ENCODE results near the gene VPS52.
A peak's percentile ranks its signal among the peaks of the same experiment; 100 is the strongest.

The VPS52 gene

DNA sequence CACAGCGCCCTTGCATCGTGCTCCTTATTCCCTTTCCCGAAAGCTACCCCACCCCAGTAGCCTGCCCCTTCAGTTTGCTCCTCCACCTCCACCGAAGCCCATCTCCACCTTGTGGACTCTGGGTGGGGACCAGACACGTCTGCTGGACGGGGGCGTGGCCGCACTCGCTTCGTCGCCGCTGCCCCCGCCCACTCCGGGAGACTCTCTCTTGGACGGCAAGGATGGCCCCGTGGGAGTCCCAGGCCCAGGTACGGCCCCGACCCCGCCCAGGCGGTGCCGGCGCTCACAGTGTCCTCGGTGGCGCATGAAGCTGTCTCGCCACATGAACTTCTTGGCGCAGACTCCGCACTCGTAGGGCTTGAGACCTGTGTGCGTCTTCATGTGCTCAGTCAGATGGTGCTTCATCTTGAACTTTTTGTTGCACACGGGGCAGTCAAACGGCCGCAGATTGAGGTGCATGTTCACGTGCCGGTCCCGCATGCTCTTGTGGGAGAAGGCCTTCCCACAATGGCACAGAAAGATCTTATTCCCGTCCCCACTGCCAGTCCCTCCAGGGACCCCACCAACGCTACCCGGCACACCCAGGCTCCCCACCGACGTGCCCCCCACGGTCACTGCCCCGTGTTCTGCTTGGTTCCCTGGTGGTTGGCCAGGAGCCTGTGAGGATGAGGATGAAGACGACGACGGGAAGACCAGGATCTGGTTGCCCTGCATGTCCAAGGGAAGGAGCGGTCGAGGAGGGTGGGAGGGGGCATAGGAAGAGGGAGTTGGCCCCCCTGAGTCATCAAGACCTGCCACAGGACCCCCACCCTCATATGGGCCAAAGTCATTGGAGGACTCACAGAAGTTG is 43.5 kb upstream of the VPS52 start:
- ChIA-PET POLR2A (interaction anchor here (1.3 kb wide), 1 partner anchor 16 kb away, joined by 5 read pairs; the partner anchor contains the start of gene RGL2), CTCF (interaction anchor here (0.5 to 0.6 kb wide), 2 partner anchors 30 to 111 kb away, joined by 3 to 5 read pairs; no protein-coding TSS in a partner anchor)
- no peaks in the 10 kb centered on the region for H3K9me3 ChIP-seq (ENCODE audit: control insufficient read depth, insufficient read depth, low read depth, low read length)
- H3K27ac ChIP-seq (ENCODE audit: extremely low read depth, low read depth, low read length), result no peak overlapping the region; the same call in 1 of the 2 replicates
- TF ChIP-seq ZIC2 (tag by site-specific recombination; IDR thresholded peaks at IDR 0.05) (0 out of 2 replicates have a peak, but pooled peaks have one; percentile 11), GLIS2 (tag by site-specific recombination; IDR thresholded peaks at IDR 0.05) (peak; percentile 53), KLF9 (tag by site-specific recombination; IDR thresholded peaks at IDR 0.05; ENCODE audit: low read depth) (0 out of 2 replicates have a peak, but pooled peaks have one; percentile 12), HOXD13 (CRISPR knock-in tag; IDR thresholded peaks at IDR 0.05; ENCODE audit: borderline replicate concordance) (no peak)
- TF ChIP-seq, protein P1, sequence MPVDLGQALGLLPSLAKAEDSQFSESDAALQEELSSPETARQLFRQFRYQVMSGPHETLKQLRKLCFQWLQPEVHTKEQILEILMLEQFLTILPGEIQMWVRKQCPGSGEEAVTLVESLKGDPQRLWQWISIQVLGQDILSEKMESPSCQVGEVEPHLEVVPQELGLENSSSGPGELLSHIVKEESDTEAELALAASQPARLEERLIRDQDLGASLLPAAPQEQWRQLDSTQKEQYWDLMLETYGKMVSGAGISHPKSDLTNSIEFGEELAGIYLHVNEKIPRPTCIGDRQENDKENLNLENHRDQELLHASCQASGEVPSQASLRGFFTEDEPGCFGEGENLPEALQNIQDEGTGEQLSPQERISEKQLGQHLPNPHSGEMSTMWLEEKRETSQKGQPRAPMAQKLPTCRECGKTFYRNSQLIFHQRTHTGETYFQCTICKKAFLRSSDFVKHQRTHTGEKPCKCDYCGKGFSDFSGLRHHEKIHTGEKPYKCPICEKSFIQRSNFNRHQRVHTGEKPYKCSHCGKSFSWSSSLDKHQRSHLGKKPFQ (tag by site-specific recombination; IDR thresholded peaks at IDR 0.05), result no peak
- TF ChIP-seq, protein P2, sequence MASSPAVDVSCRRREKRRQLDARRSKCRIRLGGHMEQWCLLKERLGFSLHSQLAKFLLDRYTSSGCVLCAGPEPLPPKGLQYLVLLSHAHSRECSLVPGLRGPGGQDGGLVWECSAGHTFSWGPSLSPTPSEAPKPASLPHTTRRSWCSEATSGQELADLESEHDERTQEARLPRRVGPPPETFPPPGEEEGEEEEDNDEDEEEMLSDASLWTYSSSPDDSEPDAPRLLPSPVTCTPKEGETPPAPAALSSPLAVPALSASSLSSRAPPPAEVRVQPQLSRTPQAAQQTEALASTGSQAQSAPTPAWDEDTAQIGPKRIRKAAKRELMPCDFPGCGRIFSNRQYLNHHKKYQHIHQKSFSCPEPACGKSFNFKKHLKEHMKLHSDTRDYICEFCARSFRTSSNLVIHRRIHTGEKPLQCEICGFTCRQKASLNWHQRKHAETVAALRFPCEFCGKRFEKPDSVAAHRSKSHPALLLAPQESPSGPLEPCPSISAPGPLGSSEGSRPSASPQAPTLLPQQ (tag by site-specific recombination; IDR thresholded peaks at IDR 0.05), result no peak
- no peak overlapping the region for H3K4me3 ChIP-seq (ENCODE audit: low read depth, low read length)
- peaks cover 10% of the 10 kb centered on the region for H3K4me1 ChIP-seq (ENCODE audit: control insufficient read depth, insufficient read depth, low read length)
- peaks cover 14 to 27% of the 10 kb centered on the region in 2 experiments for H3K36me3 ChIP-seq (ENCODE audit: control insufficient read depth in 2 of 2, insufficient read depth in 1 of 2, low read length in 2 of 2)

DNA sequence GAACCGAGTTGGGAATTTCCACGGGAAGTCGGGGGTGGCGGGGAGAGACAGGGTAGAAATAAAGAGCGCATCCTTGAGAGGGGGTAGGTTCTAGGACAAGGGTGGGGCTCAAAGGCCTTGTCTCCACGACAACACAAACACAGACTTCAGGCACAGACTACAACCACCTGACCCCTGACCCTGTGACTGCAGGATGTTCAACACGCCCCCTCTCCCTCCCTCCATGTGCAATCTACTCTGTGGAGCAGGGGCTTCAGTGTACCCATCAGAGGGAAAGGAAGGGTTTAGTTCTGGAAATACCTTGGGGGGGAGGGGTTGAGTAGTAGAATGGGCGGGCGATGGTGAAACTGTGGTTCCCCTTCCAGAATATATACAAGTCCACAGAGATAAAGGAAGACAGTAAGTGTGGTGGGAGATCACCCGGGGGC is 42.9 kb upstream of the VPS52 start:
- H3K4me1 ChIP-seq (ENCODE audit: control insufficient read depth, insufficient read depth, low read length), result peaks cover 10% of the 10 kb centered on the region
- H3K36me3 ChIP-seq (ENCODE audit: control insufficient read depth in 2 of 2, insufficient read depth in 1 of 2, low read length in 2 of 2), result peaks cover 9 to 21% of the 10 kb centered on the region in 2 experiments
- H3K27ac ChIP-seq (ENCODE audit: extremely low read depth, low read depth, low read length), result 0 out of 2 replicates have a peak overlapping the region, but pooled peaks have one; percentile 10
- CTCF ChIA-PET, result interaction anchor here (0.6 kb wide), 1 partner anchor 31 kb away, joined by 3 read pairs; no protein-coding TSS in a partner anchor
- POLR2A ChIA-PET, result interaction anchor here (1.3 kb wide), 1 partner anchor 15 kb away, joined by 5 read pairs; the partner anchor contains the start of gene RGL2
- H3K9me3 ChIP-seq (ENCODE audit: control insufficient read depth, insufficient read depth, low read depth, low read length), result no peaks in the 10 kb centered on the region
- H3K4me3 ChIP-seq (ENCODE audit: low read depth, low read length), result peak overlapping the region; percentile 61
- TF ChIP-seq ZNF785 (tag by site-specific recombination; IDR thresholded peaks at IDR 0.05) (no peak), WT1 (tag by site-specific recombination; IDR thresholded peaks at IDR 0.05) (0 out of 2 replicates have a peak, but pooled peaks have one; percentile 19), ZNF629 (tag by site-specific recombination; IDR thresholded peaks at IDR 0.05) (0 out of 2 replicates have a peak, but pooled peaks have one; percentile 8), HOXC10 (CRISPR knock-in tag; IDR thresholded peaks at IDR 0.05) (no peak), ZXDB (tag by site-specific recombination; IDR thresholded peaks at IDR 0.05) (peak; percentile 52), ZNF175 (tag by site-specific recombination; IDR thresholded peaks at IDR 0.05) (no peak), ZNF366 (tag by site-specific recombination; conservative IDR thresholded peaks at IDR 0.05) (peak; percentile 18; the same call in 1 of the 2 replicates), SP2 (tag by site-specific recombination; IDR thresholded peaks at IDR 0.05) (peak; percentile 40), EGR2 (tag by site-specific recombination; IDR thresholded peaks at IDR 0.05; ENCODE audit: low read depth) (peak; percentile 86; the same call in 1 of the 2 replicates), ZNF248 (tag by site-specific recombination; IDR thresholded peaks at IDR 0.05) (no peak), ZNF624 (tag by site-specific recombination; IDR thresholded peaks at IDR 0.05) (no peak), ZNF747 (tag by site-specific recombination; IDR thresholded peaks at IDR 0.05) (no peak), ZNF501 (tag by site-specific recombination; IDR thresholded peaks at IDR 0.05) (no peak)
- TF ChIP-seq, protein P3, sequence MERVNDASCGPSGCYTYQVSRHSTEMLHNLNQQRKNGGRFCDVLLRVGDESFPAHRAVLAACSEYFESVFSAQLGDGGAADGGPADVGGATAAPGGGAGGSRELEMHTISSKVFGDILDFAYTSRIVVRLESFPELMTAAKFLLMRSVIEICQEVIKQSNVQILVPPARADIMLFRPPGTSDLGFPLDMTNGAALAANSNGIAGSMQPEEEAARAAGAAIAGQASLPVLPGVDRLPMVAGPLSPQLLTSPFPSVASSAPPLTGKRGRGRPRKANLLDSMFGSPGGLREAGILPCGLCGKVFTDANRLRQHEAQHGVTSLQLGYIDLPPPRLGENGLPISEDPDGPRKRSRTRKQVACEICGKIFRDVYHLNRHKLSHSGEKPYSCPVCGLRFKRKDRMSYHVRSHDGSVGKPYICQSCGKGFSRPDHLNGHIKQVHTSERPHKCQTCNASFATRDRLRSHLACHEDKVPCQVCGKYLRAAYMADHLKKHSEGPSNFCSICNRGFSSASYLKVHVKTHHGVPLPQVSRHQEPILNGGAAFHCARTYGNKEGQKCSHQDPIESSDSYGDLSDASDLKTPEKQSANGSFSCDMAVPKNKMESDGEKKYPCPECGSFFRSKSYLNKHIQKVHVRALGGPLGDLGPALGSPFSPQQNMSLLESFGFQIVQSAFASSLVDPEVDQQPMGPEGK (tag by site-specific recombination; IDR thresholded peaks at IDR 0.05), result peak; percentile 33
- TF ChIP-seq, protein P4, sequence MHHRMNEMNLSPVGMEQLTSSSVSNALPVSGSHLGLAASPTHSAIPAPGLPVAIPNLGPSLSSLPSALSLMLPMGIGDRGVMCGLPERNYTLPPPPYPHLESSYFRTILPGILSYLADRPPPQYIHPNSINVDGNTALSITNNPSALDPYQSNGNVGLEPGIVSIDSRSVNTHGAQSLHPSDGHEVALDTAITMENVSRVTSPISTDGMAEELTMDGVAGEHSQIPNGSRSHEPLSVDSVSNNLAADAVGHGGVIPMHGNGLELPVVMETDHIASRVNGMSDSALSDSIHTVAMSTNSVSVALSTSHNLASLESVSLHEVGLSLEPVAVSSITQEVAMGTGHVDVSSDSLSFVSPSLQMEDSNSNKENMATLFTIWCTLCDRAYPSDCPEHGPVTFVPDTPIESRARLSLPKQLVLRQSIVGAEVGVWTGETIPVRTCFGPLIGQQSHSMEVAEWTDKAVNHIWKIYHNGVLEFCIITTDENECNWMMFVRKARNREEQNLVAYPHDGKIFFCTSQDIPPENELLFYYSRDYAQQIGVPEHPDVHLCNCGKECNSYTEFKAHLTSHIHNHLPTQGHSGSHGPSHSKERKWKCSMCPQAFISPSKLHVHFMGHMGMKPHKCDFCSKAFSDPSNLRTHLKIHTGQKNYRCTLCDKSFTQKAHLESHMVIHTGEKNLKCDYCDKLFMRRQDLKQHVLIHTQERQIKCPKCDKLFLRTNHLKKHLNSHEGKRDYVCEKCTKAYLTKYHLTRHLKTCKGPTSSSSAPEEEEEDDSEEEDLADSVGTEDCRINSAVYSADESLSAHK (tag by site-specific recombination; IDR thresholded peaks at IDR 0.05), result no peak
- TF ChIP-seq, protein P5, sequence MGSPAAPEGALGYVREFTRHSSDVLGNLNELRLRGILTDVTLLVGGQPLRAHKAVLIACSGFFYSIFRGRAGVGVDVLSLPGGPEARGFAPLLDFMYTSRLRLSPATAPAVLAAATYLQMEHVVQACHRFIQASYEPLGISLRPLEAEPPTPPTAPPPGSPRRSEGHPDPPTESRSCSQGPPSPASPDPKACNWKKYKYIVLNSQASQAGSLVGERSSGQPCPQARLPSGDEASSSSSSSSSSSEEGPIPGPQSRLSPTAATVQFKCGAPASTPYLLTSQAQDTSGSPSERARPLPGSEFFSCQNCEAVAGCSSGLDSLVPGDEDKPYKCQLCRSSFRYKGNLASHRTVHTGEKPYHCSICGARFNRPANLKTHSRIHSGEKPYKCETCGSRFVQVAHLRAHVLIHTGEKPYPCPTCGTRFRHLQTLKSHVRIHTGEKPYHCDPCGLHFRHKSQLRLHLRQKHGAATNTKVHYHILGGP (tag by site-specific recombination; IDR thresholded peaks at IDR 0.05), result no peak
- TF ChIP-seq, protein P6, sequence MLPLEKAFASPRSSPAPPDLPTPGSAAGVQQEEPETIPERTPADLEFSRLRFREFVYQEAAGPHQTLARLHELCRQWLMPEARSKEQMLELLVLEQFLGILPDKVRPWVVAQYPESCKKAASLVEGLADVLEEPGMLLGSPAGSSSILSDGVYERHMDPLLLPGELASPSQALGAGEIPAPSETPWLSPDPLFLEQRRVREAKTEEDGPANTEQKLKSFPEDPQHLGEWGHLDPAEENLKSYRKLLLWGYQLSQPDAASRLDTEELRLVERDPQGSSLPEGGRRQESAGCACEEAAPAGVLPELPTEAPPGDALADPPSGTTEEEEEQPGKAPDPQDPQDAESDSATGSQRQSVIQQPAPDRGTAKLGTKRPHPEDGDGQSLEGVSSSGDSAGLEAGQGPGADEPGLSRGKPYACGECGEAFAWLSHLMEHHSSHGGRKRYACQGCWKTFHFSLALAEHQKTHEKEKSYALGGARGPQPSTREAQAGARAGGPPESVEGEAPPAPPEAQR (tag by site-specific recombination; IDR thresholded peaks at IDR 0.05), result no peak
